GM18498 (cell line): ENCODE results near the gene VIPR2.

Experiments
- ATAC-seq: cut with Tn5 transposase; IDR thresholded peaks from one replicate; pipeline ENCODE4 v1.9.1; 2021; ENCODE audit warnings: mild to moderate bottlenecking, moderate library complexity; ENCODE audit not compliant: unreplicated experiment

VIPR2 gene

DNA sequence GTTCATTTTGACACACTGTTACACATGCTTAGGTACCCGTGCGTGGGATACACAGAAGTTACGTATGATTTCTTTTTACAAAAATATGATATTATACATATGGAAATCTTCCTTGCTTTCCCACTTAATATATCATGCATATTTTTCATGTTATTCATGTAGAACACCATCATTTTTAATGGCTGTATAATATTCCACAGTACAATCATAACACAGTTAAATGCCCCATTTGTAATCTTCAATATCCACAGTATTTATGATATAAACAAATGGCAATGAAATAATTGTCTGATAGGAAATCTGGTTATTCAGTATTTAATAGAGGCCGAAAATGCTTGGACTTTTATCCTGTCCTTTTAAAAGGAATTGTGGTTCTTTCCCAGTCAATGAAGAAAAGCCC, 23.2 kb downstream of the VIPR2 start:
- ATAC-seq = no peak

- no peak for ATAC-seq
Observed at GRCh38 chr7:159121068-159121467, 23.6 kb downstream of the VIPR2 start.

- no peak for ATAC-seq
Observed at GRCh38 chr7:159120540-159120919, 24.1 kb downstream of the VIPR2 start.

- no peak for ATAC-seq
Observed at GRCh38 chr7:159119851-159120539, 24.7 kb downstream of the VIPR2 start.

- ATAC-seq = no peak
Observed at GRCh38 chr7:159119026-159119741, 25.5 kb downstream of the VIPR2 start.

- ATAC-seq = no peak
Observed at GRCh38 chr7:159118623-159119022, 26.0 kb downstream of the VIPR2 start.

DNA sequence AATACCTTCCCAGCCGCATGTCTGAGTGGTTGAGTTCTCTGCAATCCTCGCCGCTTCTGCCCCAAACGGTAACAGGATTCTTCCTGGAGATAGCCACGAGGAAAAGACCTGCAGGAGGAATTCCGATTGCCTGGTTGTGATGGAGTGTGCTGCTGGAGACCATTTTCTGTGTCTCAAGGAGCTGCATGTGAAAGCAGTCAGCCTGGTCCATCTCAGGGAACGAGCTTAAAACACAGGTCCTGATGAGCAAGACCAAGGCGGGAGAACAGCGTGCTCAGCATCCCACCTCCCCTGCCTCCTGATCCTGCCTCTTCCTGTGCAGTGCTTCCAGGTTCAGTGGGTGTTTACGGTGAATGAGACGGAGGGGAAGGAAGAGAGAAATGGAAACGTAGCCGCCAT, 26.5 kb downstream of the VIPR2 start:
- no peak for ATAC-seq

DNA sequence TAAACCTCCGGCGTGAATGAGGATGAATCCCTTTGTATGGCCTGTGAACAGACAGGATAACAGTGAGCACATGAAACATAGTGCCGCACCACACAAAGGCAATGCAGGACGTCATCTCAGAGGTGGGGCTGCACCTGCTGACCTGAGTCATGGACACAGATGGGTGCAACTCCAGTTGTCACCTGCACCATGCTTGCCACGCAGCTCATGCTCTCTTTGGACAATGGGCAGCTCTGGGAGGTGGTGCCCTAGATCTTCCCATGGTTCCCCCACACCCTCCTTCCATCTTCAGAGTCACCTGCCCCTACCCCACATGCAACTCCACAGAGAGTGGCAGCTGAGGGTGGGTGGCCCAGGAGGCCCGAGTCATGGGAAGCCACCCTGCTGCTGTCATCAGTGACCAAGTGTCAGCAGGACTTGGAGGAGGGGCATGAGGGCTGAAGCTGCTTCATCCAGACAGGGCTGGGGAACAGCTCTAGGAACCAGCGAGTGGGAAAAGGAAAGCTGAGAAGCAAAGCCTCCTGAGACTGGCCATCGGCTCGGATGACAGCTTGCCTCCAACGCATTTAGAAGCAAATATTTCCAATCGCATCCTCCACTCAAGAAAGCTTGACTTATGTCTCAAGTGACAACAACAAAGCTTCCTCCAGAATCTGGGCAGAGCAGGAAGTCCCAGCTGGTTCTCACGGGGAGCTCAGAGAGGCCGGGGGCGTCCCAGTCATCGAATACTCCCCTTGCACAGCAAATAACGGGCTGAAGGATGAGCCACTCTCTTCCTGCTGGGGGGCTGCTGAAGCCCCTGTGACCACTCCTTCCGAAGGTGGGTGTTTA, 27.1 kb downstream of the VIPR2 start:
- ATAC-seq = no peak

DNA sequence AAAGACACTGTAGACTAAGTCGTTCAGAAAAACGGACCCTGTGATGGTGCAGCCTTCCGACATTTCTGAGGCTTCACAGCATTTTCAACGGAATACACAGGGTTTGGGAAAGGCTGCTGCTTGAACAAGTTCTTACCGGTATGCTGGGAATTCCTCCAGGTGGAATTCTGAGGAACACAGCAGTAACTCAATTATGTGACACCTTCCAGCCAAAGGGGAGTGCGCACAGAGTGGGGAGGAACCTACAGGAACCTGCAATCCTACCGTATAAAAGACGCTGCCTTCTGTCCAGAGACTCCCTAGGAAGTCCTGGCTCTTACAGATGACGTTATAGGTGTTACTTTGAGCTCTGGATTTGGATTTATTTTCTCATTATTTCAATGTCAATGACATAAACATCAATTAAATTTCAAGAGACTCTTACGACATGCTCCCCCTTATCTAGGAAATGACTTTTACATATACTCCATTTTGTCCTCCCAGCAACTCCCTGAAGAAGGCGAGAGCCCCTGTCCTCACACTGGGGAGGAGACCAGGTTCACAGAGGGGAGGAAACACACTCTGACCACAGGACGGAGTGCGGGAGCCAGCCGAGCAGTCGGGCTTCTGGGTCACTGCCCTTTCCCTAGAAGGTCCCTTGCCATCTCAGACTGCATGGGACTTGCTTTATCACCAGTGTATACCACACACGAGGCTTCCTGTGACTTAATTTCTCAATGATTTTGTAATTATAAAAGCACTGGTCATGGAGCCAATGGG, 27.9 kb downstream of the VIPR2 start:
- no peak for ATAC-seq

- ATAC-seq = no peak
Observed at GRCh38 chr7:159115601-159116501, 28.8 kb downstream of the VIPR2 start.

DNA sequence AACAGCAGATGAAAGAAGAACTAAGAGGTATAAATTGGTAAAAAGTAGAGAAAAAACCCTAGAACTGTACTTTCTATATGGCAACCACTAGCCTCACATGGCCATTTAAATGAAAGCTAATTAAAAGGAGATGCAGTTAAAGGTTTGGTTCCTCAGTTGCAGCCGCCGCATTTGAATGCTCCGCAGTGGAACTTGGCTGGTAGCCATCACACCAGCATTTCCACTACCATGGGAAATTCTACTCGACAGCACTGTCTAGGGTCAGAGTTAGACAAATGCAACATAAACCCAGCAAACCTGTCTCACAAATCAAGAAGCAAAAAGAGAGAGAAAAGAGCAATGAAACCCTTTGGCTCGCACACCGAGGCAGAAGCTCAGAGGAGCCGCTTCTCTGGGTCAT, 29.7 kb downstream of the VIPR2 start:
- no peak for ATAC-seq

DNA sequence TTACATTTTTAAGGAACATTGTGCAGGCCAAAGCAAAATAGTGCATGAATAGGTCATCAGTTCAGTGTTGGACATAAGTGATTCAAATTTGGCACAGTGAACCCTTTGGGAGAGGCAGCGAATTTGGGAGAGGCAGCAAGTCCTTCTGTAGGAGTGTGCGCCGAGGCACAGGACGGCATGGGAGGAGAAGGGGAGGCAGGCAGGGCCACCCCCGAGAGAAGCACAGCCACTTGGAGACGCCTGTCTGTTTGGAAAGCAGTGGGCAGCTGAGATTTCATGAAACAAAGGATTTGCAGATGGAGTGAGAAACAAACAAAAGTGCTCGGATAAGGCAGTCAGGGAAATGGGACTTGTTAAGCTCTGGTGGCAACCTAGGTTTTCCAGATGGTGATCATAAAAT, 30.6 kb downstream of the VIPR2 start:
- ATAC-seq = no peak

- ATAC-seq = no peak
Observed at GRCh38 chr7:159113056-159113455, 31.6 kb downstream of the VIPR2 start.

DNA sequence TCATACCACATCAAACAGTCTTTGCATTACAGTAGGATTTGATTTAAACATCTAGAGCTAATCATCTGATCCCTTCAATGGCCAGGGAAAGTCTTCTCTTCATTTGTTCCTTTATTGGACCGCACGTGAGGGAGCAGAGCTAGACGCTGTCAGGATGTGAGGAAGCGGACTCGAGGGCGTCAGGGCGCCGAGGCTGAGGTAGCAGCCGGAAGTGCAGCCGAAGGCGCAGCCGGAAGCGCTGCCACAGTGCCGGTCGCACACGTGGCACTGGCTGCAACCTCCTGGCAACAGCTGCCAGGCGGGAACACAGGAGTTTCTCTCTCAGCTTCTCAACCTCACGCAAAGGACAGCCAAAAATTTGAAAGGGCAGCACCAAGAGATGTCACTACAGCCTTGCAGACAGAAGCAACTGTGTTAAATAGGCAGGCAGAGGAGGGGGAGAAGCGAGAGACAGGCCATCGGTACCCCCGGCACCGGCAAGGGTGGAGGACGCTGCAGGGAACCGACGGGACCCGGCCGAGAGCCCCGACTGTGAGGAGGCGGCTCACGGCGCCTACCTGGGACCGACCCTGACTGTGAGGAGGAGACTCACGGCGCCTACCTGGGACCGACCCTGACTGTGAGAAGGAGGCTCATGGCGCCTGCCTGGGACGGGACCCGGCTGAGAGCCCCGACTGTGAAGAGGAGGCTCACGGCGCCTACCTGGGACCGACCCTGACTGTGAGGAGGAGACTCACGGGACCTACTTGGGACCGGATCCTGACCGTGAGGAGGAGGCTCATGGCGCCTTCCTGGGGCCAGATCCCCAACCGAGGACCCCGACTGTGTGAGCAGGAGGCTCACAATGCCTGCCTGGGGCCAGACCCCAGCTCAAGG, 32.3 kb downstream of the VIPR2 start:
- no peak for ATAC-seq

DNA sequence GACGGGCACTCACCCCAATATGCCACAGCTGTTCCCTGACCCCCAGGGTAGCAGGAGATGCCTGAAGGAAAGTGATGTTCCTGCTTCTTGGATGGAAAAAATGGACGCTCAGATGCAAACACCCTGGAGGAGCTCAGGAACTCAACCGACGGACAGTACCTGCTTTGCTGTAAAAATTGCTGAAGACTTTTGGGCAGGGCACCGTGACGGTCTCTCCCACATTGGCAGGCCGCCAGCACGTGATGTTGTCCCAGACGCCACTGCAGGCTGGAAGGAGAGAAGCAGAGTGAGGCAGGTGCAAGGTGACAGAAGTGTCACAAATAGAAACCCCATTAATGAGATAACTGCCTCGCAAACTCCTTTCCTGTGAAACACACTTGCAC, 35.0 kb downstream of the VIPR2 start:
- ATAC-seq = no peak

DNA sequence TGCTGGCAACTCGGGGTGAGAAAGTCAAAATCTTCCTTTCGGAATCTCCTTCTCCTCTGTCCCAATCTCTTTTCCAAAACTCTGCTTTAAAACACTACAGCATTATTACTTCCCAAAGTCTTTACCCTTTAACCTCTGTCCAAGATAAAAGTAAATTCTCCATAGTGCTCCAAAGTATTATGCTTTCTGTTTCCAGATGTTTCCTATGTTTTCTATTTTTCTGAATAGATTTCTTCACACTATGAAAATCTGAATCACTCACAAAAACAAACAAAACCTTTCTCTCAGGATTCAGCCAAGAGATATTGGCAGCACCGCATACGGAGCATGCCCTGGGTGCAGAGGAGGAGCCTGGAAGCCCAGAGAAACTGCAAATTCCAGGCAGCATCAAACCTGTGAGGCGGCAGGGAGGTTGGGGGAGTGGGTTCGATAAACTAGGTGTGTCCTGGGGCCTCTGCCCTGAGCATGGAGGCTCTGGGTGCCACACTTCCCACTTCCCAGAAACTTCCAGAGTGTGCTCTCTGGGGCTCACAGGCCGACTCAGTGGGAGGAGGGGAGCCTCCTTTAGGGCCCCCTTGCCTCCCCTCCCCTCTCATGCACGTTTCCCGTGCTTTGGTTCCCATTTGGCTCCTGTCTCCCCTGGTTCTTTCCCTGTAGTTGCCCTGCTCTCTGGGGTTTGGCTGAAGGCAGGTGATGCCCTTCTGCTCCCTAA, 35.6 kb downstream of the VIPR2 start:
- no peak for ATAC-seq

DNA sequence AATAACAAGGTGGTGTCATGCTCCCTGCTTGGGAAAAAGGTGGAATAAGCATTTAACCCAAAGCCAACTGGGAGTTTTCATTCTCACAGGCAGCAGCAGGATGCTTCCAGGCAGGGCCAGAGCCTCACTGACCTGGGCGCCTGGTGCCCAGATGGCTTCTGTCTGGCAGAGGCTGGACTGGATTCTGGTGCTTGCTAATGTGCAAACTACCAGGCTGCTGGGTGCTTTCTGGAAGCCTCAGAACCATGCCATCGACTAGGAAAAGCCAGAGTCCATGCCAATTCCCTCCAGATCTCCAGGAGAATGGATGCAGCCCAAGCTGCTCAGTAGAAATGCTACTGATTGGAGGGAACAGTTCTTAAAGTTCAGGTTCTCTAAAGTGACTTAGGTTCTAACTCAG, 36.2 kb downstream of the VIPR2 start:
- no peak for ATAC-seq

GRCh38 chr7:159107161-159107892, 37.3 kb downstream of the VIPR2 start:
- no peak for ATAC-seq
